Body of pancreas (tissue), 4 donors: ENCODE data around the gene ROBO1.

Experiments used
- CTCF ChIP-seq, 7 experiments: fragments of 450-650 bp in 4 of 7; fragments of 200-600 bp in 3 of 7; sonication (generic) in 3 of 7; IDR thresholded peaks; one replicate each; pipeline ENCODE4 v1.5.1; 2016 to 2019; ENCODE audit warnings: antibody characterized with exemption in 7 of 7
- POLR2A ChIP-seq, 3 donors: fragments of 450-650 bp; IDR thresholded peaks; one replicate each; pipeline ENCODE4 v1.6.1; 2016; ENCODE audit warnings: antibody characterized with exemption in 3 of 3, mild to moderate bottlenecking in 2 of 3

- TF ChIP-seq POLR2A (IDR thresholded peaks at IDR 0.05) (no peak), CTCF (IDR thresholded peaks at IDR 0.05) (no peak)
Measured at GRCh38 chr3:78878789-78879188, 889.0 kb downstream of the ROBO1 start.
